Neuronal stem cell (in vitro differentiated cells): ENCODE measurements around the gene TSPYL2. TPM values are rescaled to one million over a fixed set of nuclear protein-coding genes. Genes with fewer than 3 reads are reported as not detected.

Source experiments
- DNase-seq: peaks from one replicate; pipeline ENCODE4 v3.0.0-alpha.2; 2013; ENCODE audit warnings: low spot score
- H2AFZ ChIP-seq: one replicate; pipeline ENCODE4 v1.6.1; 2013; ENCODE audit warnings: mild to moderate bottlenecking, low read length, inconsistent platforms
- H2AK5ac ChIP-seq: 2 replicates; pipeline ENCODE4 v1.6.1; 2013; ENCODE audit warnings: low read depth, mild to moderate bottlenecking, inconsistent platforms, low read length, moderate library complexity, mixed read lengths
- H2BK120ac ChIP-seq: 2 replicates; pipeline ENCODE4 v1.6.1; 2013; ENCODE audit warnings: low read depth, mild to moderate bottlenecking, inconsistent platforms, low read length, moderate library complexity, mixed read lengths
- H2BK12ac ChIP-seq: one replicate; pipeline ENCODE4 v1.6.1; 2013; ENCODE audit warnings: low read length, inconsistent platforms
- H2BK15ac ChIP-seq: 2 replicates; pipeline ENCODE4 v1.6.1; 2013; ENCODE audit warnings: mild to moderate bottlenecking, low read length, inconsistent platforms, mixed read lengths
- H2BK5ac ChIP-seq: one replicate; pipeline ENCODE4 v1.6.1; 2013; ENCODE audit warnings: inconsistent platforms, mild to moderate bottlenecking, low read length, moderate library complexity
- H3K14ac ChIP-seq: one replicate; pipeline ENCODE4 v1.6.1; 2013; ENCODE audit warnings: low read length, inconsistent platforms
- H3K18ac ChIP-seq: 2 replicates; pipeline ENCODE4 v1.6.1; 2013; ENCODE audit warnings: low read length, inconsistent platforms
- H3K23ac ChIP-seq: 2 replicates; pipeline ENCODE4 v1.6.1; 2013; ENCODE audit warnings: low read depth, mild to moderate bottlenecking, mixed read lengths, low read length, inconsistent platforms; ENCODE audit not compliant: poor library complexity
- H3K27ac ChIP-seq: replicated peaks from 3 replicates; pipeline ENCODE4 v1.5.1; 2013; ENCODE audit warnings: low read length, inconsistent platforms
- H3K27me3 ChIP-seq, 3 experiments: 2 replicates each; pipeline ENCODE4 v1.6.1; 2013; ENCODE audit warnings: low read length in 3 of 3, mild to moderate bottlenecking in 2 of 3, inconsistent platforms in 1 of 3, low read depth in 1 of 3, mixed read lengths in 1 of 3, moderate library complexity in 1 of 3; ENCODE audit not compliant: control insufficient read depth in 3 of 3, insufficient read depth in 3 of 3
- H3K36me3 ChIP-seq, 2 donors: replicated peaks in 1 of 2; 2 replicates each; pipeline ENCODE4 v1.6.1; 2013; ENCODE audit warnings: low read length in 2 of 2; ENCODE audit not compliant: control insufficient read depth in 2 of 2, insufficient read depth in 2 of 2
- H3K4ac ChIP-seq: 2 replicates; pipeline ENCODE4 v1.6.1; 2013; ENCODE audit warnings: inconsistent platforms, mild to moderate bottlenecking, low read length, moderate library complexity
- H3K4me1 ChIP-seq, 2 donors: 1 replicate in 1 of 2; 2 replicates in 1 of 2; pipeline ENCODE4 v1.6.1; 2013; ENCODE audit warnings: low read length in 2 of 2, low read depth in 1 of 2; ENCODE audit not compliant: control insufficient read depth in 2 of 2, insufficient read depth in 1 of 2
- H3K4me2 ChIP-seq: one replicate; pipeline ENCODE4 v1.6.1; 2013; ENCODE audit warnings: mild to moderate bottlenecking, low read length, inconsistent platforms; ENCODE audit not compliant: insufficient read depth, poor library complexity, severe bottlenecking
- H3K4me3 ChIP-seq, 2 donors: 2 replicates each; pipeline ENCODE4 v1.5.1; 2013; ENCODE audit warnings: low read length in 2 of 2, mild to moderate bottlenecking in 2 of 2, inconsistent platforms in 1 of 2, moderate library complexity in 1 of 2
- H3K79me1 ChIP-seq: one replicate; pipeline ENCODE4 v1.6.1; 2013; ENCODE audit warnings: low read depth, mild to moderate bottlenecking, inconsistent platforms, low read length, moderate library complexity
- H3K9ac ChIP-seq: one replicate; pipeline ENCODE4 v1.6.1; 2013; ENCODE audit warnings: mild to moderate bottlenecking, low read depth, low read length, inconsistent platforms; ENCODE audit not compliant: poor library complexity
- H3K9me3 ChIP-seq, 2 donors: replicated peaks in 1 of 2; 2 replicates each; pipeline versions ENCODE3 to v1.6.1; 2013; ENCODE audit warnings: low read length in 2 of 2, mild to moderate bottlenecking in 2 of 2, inconsistent platforms in 1 of 2, low read depth in 1 of 2, mixed read lengths in 1 of 2, moderate library complexity in 1 of 2; ENCODE audit not compliant: control insufficient read depth in 2 of 2, insufficient read depth in 1 of 2
- H4K8ac ChIP-seq: one replicate; pipeline ENCODE4 v1.6.1; 2013; ENCODE audit warnings: low read depth, mild to moderate bottlenecking, inconsistent platforms, low read length, moderate library complexity
- H4K91ac ChIP-seq: one replicate; pipeline ENCODE4 v1.6.1; 2013; ENCODE audit warnings: low read length, low read depth, mild to moderate bottlenecking, inconsistent platforms; ENCODE audit not compliant: poor library complexity
- WGBS, 2 donors: extraction: QIAGEN DNeasy Blood & Tissue Kit; methylation state at CpG; one replicate each; pipeline ENCODE4 v1.1.7; 2013; ENCODE audit warnings: missing lambda C conversion rate in 2 of 2, mixed read lengths in 1 of 2; ENCODE audit not compliant: insufficient read length in 2 of 2, insufficient replicate concordance in 1 of 2; ENCODE audit errors: extremely low coverage in 2 of 2; 5-methylcytosine and 5-hydroxymethylcytosine counted together
- small RNA-seq: library from polyadenylated mRNA; stranded (forward); fragments of <200 nt; extraction: miRNeasy Mini kit (QIAGEN cat#:217004); gene quantifications from one replicate; pipeline ENCODE3, GENCODE V24; 2013; ENCODE audit not compliant: insufficient read depth

Gene TSPYL2

GRCh38 chrX:53135581-53135980 is 53.4 kb downstream of the TSPYL2 start:
- no peak overlapping the region for H2BK12ac ChIP-seq
- no peak overlapping the region for H3K4me3 ChIP-seq
- no peak overlapping the region for H4K8ac ChIP-seq
- H3K23ac ChIP-seq: no peak overlapping the region
- H3K9me3 ChIP-seq: no peaks in the 10 kb centered on the region
- H3K14ac ChIP-seq: no peak overlapping the region
- H3K79me1 ChIP-seq: no peaks in the 10 kb centered on the region
- H3K27me3 ChIP-seq: no peaks in the 10 kb centered on the region
- no peak overlapping the region for H2BK15ac ChIP-seq
- no CpG with 5 or more reads among the region's 2 CpGs for WGBS, 2 donors
- H3K4ac ChIP-seq: no peak overlapping the region
- no peak overlapping the region for H2BK5ac ChIP-seq
- H3K4me1 ChIP-seq: no peaks in the 10 kb centered on the region
- H4K91ac ChIP-seq: no peak overlapping the region
- H3K9ac ChIP-seq: no peak overlapping the region
- no peak overlapping the region for H2AK5ac ChIP-seq
- H2BK120ac ChIP-seq: no peak overlapping the region
- H2AFZ ChIP-seq: no peak overlapping the region
- H3K4me2 ChIP-seq: no peak overlapping the region
- no peak for DNase-seq
- H3K18ac ChIP-seq: no peak overlapping the region
- H3K27ac ChIP-seq: no peak overlapping the region
- no peaks in the 10 kb centered on the region for H3K36me3 ChIP-seq

Small RNA genes lying within 50 kb of the gene (small RNA-seq; reads per million reads assigned to genes)
- gene AL591212.2: not detected
